Cerebellar cortex (tissue), 1 donor: ENCODE results near the gene ECT2.
"Not testable (repeated sequence)": the region's sequence is repeated elsewhere in the genome, so short reads cannot be mapped to it uniquely, and the experiment has no call there.

ENCODE experiments used
- DNase-seq: peaks from one replicate; pipeline ENCODE4 v3.0.0-alpha.2; 2015; ENCODE audit warnings: low spot score

ECT2 gene, protein sequence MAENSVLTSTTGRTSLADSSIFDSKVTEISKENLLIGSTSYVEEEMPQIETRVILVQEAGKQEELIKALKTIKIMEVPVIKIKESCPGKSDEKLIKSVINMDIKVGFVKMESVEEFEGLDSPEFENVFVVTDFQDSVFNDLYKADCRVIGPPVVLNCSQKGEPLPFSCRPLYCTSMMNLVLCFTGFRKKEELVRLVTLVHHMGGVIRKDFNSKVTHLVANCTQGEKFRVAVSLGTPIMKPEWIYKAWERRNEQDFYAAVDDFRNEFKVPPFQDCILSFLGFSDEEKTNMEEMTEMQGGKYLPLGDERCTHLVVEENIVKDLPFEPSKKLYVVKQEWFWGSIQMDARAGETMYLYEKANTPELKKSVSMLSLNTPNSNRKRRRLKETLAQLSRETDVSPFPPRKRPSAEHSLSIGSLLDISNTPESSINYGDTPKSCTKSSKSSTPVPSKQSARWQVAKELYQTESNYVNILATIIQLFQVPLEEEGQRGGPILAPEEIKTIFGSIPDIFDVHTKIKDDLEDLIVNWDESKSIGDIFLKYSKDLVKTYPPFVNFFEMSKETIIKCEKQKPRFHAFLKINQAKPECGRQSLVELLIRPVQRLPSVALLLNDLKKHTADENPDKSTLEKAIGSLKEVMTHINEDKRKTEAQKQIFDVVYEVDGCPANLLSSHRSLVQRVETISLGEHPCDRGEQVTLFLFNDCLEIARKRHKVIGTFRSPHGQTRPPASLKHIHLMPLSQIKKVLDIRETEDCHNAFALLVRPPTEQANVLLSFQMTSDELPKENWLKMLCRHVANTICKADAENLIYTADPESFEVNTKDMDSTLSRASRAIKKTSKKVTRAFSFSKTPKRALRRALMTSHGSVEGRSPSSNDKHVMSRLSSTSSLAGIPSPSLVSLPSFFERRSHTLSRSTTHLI

DNA sequence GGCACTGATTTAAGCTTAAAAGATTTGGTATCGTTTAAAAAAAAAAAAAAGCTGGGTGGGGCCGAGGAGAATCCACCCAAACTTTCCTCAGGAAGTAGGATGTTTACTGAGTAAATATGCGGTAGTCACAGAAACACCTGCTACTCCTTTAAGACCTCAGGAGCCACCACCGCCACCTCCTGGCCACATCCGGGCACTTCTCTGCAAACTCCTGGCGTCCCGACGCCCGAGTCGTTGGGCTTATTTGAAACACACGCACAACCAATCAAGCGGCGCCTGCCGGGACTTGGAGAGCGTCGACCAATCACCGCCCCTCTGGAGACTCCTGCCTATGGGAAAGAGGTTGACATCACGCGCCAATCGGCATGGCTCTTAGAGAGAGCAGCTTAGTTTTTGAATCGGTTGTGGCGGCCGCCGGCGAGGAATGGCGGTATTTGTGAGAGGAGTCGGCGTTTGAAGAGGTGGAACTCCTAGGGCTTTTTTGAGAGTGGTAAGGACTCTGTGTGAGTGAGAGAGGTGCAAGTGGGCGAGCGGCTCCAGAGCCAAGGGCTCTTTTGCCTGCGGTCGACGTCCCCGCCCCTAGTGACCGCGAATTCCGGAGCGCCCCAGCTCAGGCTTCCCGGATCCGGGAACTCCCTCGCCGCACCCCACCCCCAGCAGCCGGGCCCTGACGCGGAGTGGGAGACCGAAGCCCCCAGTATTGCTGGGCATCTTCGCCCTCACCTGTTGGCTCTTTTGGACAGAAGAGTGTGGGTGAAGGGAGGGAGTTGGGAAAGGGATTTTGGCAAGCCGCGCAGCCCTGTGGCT lies at the start of gene ECT2:
ECT2 (plus strand) TSS at position 359 of the 807 bp plus-strand sequence. CDS start 3,805 bp downstream, outside the sequence.
- DNase-seq: peak; percentile 100

DNA sequence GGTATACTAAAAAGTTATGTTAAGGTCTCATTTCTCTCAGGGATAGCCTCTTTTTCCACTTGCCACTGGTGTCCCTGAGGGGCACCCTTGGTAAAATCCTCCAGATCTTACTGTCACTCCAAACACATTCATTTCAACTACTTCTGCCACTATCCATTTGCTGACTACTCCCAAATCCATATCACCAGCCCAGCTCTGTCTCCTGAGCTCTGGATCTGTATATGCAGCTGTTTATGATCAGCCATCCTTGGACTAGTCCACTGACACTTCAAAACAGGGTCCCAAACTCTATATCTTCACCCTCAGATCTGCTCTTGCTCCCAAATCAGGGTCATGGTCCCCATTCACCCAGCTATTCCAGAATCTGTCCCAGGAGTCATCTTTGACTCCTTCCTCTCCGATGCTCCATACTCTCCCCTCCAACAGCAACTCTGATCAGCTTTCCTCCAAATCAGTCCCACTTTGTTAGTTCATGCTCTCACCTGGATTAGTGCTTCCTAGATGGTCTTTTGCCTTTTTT lies 49.5 kb upstream of the ECT2 start:
- DNase-seq: no peak

DNA sequence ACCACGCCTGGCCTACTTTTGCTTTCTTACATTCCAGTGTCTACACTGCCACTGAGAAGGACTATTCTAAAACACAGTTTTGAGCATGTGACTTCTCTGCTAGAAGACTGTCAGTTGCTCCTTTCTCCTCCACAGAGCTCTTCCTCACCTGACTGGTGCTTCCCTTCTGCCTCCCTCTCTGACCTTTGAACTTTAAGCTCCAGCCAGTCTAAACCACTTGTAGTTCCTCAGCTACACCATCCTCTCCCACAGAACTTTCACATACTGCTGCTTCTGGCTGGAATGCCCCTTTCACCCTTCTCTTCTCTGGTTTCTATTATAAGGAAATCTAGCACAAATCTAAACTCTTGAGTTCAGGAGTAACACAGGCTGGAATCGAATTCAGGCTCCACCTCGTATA lies 48.8 kb upstream of the ECT2 start:
- DNase-seq: no peak

DNA sequence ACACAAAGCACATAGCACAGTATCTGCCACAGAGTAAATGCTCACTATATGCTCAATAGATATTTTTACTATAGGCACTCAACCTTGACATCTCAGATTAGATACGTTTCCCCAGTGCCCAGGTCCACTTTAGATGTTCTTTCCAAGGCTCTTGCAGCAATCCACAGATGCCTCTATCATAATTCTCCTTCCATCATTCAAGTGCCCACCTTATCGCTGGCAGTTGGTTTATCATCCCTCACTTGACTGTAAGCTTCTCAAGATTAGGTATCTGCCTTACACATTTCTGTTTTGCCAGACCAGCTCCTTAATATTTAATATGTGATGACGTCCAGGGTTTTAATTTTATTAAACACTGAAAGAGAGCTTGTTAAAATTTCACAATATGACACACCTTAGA lies 48.3 kb upstream of the ECT2 start:
- no peak for DNase-seq

DNA sequence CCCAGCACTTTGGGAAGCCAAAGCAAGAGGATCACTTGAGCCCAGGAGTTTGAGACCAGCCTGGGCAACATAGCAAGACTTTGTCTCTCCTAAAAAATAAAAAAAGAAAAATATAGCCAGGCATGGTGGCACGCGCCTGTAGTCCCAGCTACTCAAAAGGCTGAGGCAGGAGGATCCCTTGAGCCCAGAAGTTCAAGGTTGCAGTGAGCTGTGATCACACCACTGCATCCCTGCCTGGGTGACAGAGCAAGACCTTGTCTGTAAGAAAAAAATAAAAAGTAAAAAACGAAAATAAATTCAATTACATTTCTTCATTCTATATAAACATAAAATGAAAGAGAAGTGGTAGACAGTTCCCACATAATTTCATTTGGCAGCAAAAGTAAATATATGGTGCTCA lies 47.8 kb upstream of the ECT2 start:
- not testable (repeated sequence) for DNase-seq

DNA sequence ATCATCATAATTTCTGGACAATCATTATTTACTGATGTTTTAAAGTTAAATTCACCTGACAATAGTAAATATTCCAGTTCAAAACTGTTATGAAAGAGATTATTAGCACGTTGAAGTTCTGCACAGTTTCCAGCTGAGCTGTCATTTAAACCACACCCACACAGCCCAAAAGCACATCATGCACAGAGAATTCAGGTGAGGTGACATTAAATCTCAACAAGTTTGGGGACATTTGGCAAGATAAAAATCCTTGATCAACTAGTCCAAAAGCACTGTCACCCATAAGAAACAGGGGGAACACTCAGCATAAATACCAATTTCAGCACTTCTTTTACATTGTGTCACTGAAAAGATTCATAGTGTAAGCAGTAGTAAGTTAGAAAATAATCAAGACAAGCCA lies 46.5 kb upstream of the ECT2 start:
- no peak for DNase-seq

DNA sequence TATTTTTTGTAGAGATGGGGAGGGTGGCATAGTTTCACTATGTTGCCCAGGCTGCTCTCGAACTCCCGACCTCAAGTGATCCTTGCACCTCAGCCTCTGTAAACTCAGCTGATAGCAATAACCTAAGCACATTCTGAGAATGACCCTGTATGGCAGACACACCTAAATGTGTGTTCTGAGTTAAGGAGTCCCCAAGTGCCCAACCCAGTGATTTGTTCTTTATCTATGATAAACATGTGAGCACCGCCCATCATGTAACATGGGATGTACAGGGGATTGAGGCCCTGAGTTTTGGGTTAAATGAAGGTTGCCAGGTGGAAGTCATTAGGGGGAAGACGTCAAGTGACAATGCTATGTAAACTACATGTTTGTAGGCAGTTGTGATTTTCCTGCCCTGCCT lies 45.4 kb upstream of the ECT2 start:
- DNase-seq: no peak

DNA sequence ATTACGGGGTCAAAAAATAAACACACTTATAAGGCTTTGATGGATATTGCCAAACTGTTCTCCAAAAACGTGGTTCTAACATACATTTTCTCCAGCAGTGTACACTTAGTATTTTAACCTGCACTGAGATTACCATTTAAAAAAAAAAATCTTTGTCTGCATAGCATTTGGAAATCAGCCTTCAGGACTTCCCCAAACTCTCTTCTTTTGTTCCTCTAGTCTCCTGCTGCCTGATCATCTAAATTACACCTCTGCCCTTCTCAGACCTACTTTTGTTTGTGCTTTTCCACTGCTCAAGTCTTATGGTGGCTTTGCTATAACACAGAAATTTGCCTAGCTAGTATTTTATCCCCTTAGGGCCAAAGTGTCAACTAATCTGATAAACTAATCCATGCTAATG lies 43.5 kb upstream of the ECT2 start:
- DNase-seq: no peak

DNA sequence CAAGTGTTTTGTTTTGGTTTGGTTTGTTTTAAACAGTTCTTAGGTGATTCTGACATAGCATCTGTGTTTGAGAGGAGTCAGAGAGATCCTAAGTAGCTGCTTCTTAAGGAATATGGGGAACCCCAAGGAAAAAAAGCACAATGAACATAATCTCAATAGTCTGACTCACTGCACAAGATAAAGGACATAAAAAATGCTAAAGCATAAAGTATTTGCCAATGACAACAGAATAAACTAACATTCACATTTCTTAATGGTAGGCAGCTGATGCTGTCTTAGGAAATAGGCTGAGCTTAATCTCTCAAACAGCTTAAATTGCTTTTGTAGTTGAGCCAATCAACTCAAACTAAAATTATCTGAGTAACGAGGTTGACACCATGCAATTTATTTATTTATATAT lies 42.6 kb upstream of the ECT2 start:
- no peak for DNase-seq

DNA sequence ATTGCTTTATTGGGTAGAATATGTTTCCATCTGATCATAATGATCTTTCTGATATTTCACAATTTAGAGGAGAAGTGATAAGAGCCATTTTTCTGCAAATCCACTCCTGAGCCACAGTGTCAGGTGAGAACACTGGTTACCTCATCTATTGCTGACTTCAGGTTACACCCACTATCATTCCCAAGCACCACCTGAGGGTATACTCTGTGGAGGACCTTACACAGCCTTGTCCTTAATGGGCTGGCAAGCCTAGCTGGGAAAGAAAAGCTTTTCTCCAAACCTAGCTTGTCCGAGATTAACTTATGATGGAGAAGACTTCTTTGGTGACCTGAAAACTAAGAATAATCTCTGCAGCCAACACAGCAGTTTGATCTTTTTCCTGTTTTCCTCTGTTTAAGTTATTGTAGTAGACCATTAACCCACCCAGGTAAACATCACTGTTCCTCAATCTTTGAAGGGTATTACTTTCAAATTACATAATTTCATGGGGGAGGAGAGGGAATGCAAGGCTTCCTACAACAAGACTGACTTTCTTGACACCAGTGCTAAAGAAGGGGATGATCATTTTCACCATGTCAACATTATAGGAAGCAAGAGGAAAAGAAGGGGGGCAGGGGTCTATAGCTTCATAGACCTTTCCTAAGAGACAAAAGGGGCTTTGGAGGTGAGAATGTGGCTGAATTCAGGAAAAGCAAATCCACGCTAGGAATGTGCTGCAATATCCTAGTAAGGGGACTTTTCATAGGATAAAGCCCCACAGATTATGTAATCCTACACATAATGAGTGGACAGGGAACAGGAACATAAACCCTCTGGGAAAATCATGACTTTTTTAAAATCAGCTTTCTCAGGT lies 41.4 kb upstream of the ECT2 start:
- DNase-seq: no peak

DNA sequence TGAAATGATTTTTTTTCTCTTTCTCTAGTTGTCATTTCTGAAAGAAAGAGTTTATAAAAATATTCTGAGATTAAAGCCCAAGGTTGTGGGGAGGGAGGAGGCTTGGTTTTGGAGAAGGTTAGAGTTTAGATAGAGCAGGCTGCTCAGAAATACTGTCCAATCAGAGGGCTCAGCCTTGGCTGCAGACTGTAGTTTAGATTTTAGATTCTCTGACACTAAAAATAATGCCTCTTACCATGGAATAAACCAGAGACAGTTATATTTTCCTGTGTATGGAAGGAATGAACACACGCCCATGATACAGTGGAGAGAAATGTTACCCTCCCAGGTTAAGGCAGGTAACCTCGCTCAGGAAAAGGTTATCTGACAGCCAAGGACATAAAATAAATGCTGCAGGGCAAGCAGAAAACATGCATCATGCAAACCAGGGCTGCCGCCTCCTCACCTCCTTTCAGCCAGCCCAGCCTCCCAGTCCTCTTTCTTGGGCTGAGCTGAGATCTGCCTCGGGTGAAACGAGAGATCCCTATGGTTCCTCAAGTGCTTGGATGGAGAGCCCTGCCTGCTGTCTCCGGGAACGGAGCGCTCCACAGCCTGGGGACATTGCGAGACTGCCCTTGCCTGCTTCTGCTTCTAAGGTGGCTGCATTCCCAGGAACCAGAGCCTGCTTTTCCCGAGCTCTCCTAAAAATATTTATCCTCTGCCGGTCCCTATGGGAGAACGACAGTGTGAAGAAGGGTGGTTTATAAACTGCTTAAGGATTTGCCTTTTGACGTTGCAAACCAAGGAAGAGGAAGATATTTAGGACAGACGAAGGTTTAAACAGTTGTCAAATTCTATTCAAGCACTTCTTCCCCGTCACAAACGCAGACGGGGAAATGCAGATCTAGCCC lies 40.5 kb upstream of the ECT2 start:
- peak; percentile 77 for DNase-seq

DNA sequence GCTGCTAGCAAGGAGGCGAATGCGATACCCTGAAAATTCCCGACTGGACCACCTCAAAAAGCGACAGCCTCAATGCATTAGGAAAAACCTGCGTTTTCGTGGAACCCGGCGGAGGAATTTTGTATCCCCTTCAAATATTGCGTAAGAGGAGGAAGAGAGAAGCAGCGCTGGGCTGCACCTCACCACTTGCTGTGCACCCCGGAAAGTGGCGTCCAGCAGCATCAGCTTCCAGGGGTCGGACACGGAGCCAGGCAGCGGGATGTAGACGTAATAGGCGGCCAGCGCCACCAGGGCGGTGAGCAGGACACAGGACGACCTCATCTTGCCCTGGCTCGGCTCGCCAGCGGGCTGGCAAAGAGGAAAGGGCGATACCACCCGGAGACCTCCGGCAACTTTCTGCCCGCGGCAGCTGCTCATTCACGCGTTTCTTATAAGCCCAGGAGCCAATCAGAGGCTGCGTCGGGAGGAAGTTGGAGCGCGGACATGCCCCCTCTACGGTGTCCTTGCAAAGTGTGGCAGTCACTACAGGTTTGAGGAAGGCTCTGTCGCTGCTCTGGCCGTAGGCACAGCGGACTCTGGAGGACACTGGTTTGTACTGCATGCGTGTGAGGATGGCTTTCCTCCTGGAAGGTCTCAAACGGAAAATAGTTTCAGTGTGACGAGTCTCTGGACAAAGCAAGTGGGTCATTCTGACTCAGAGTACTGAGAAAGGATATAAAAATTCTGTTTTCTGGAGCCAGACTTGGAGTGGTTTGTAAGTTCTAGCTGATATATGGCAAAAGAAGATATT lies 39.7 kb upstream of the ECT2 start, which contains the start of gene NCEH1:
NCEH1 (minus strand) TSS at position 404 of the 790 bp plus-strand sequence; CDS start at position 321, 83 bp downstream.
- DNase-seq: peak; percentile 98

DNA sequence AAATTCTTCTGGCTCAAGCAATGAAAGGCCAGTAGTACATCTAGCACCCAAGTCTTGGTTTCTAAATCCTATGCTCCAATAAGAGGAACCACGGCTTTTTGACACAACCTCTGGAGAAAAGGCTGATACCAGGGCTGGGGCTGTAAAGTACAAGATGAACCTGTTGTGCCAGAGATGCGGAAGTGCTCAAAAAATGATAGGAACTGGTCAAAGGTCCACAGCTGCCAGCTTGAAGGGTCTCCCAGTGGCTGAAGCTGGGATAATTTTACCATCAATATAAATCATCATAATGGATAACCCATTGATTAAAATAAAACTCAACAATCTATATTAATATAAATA lies 39.1 kb upstream of the ECT2 start:
- no peak for DNase-seq

DNA sequence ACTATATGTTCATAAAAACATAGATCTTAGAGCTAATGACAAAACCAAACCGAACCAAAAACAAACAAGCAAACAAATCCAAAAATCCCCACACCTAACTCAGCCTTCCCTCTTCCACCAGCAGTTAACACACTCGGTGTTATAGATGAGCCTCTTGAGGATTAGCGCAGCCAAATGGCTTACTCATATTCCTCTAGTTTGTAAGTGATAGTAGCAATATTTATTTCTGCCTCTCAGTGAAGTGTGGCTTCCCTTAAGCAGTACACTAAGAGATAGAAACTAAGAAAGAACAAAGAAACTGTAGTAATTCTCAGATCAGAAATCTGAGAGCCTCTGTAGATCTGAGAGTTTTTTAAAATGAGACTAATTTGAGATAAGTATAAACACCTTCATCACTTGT lies 37.2 kb upstream of the ECT2 start:
- DNase-seq: no peak

DNA sequence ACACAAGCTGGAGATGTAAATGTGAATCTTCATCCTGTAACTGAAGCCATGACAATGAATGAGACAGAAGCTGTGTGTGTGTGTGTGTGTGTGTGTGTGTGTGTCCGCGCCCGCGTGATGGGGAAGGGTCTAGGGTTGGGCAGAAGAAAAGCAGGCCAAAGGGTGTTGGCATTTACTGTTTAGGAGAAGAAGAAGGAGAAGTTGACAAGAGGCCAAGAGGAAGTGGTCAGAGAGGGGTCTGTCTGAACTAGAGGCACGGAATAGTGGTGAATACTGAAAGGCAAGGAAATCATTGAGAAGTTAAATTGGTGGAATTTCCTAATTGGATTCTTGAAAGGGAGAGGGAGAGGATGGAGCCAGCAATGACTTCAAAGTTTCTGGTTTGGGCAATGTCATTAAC lies 34.0 kb upstream of the ECT2 start:
- no peak for DNase-seq

DNA sequence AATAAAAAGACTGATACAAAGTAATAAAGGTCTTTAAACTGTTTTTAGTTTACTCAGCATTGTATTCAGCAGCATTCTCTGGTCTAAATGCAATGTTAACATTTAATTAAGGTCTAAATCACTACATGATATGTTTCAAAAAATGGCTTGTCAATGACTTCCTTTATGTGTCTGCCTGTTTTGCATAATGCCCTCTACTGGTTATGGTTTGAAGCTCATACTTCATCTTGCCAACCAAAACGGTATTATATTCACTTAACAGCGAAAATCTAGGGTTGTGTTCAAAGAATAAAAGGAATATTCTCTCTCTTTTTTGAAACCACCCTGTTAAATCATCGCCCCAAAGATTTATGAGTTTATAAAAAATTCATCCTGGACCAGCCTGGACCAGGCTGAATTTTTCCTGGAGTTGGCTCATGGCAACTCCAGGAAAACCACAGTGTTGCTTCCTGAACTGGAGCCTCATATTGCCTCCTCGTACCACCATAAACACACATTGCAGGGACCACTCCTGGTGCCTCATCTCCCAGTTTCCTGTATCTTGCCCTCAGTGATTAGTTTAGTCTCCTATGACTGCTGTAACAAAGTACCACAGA lies 32.9 kb upstream of the ECT2 start:
- no peak for DNase-seq

DNA sequence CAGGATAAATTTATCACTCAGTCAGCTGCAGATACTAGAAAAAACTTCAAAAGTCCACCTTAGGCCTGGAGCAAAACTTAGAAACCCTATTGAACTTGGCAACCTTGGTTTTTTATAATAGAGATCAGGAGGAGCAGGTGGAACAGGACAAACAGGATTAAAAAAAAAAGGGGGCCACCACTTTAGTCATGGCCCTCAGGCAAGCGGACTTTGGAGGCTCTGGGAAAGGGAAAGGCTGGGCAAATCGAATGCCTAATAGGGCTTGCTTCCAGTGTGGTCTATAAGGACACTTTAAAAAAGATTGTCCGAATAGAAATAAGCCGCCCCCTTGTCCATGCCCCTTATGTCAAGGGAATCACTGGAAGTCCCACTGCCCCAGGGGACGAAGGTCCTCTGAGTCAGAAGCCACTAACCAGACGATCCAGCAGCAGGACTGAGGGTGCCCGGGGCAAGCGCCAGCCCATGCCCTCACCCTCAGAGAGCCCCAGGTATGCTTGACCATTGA lies 27.9 kb upstream of the ECT2 start:
- not testable (repeated sequence) for DNase-seq

DNA sequence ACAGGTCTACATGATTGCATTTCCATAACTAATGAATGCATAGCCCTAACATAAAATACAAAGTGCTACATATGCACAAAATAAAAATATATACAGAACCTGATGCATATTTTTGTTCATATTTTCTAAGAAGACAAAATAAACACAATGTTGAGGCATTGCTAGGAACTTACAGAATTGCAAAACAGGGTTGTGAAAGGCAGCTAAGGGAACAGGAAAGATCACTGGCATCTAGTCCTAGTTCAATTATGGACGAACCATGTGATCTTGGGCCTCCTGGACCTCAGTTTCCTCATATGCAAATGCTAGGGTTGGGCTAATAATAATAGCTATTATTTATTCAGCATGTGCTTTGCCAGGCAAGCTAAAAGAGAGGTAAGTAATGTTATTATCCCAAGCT lies 24.1 kb upstream of the ECT2 start:
- no peak for DNase-seq

DNA sequence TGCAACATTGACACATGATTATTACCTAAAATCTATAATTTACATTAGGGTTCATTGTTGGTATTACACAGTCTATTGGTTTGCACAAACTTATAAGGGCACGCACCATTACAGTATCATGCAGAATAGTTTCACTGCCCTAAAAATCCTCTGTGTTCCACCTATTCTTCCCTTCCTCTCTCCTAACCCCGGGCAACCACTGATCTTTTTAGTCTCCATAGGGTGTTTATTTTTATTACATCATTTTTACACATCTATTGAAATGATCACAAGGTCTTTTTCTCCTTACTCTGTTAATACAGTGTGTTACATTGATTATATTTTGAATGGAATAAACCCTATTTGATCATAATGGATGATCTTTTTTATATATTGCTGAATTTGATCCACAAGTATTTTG lies 15.5 kb upstream of the ECT2 start:
- DNase-seq: no peak
